Dedifferentiated amniotic fluid mesenchymal stem cell (primary cell): ENCODE results near the gene TBCCD1.
"Not testable (repeated sequence)": the region's sequence is repeated elsewhere in the genome, so short reads cannot be mapped to it uniquely, and the experiment has no call there.

ENCODE experiments used
- DNase-seq: peaks from one replicate; pipeline ENCODE4 v3.0.0-alpha.2; 2016; ENCODE audit errors: extremely low spot score

Gene TBCCD1

DNA sequence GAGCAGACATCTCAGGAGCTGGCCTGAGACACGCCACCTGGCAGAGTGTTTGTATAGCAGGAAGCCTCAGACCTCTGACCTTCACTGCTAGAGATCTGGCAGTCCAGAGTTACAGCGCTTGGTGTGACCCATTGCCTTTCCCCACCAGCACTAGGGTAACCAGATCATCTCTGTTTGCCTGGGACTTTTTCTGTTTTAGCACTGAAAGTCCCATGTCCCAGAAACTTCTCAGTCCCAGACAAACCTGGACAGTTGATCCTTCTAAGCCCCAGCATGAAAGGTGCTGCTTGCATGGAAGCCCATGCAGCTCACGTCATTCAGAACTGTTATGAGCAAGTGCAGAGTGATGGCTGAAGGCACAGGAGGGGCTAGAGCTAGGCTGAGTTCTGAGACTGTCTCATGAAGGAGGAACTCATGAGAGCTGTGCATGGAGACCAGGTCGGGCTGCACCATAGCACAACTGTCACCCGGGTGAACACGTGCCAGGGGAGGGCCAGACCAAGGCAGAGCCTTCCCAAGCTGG is 27.5 kb upstream of the TBCCD1 start:
- DNase-seq = no peak

DNA sequence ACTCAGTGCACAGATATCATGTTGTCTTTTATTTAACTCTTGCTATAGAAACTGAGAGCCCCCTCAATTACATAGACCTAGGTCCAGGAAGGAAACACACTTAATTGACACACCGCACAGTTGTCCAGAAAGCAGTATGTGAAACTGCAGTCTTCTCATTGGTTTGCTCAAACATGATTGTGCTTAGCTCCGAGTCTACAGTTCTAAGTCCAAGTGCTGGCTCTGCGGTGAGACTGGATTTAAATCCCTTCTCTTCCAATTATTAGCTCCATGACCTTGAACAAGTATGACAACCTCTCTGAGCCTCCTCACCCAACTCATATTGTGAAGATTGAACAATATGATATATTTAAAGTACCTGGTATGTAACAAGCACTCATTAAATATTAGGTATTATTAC is 26.7 kb upstream of the TBCCD1 start:
- DNase-seq = no peak

- no peak for DNase-seq
Measured at GRCh38 chr3:186592682-186593081, 25.5 kb upstream of the TBCCD1 start.

DNA sequence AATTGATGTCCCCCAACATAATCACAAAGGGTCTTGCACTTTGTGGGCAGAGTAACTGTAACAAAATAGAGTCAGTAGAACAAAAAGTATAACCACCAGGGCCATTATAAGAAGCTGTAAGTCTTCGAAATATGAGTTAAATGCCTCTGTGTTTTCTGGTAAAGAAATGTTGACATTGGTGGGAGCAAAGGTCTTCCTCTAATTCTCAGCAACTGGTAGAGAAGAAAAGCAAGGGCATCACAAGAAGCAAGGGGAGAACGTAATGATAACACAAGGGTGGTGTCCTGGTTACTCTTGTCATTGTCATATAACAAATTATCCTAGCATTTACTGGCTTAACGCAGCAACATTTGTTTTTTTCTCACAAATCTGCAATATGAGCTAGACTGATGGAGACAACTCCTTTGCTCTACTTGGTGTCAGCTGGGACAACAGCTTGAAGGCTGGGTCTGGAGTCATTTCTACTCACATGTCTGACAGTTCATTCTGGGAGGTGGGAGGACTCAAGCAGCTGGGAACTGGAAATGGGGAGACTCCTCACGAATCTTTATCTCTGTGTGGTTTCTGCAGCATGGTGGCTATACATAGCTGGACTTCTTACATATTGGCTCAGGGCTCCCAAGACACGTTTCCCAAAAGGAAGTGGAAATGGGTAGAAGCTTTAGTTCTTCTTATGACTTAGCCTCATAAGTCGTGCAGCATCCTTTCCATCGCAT is 23.6 kb upstream of the TBCCD1 start:
- no peak for DNase-seq

DNA sequence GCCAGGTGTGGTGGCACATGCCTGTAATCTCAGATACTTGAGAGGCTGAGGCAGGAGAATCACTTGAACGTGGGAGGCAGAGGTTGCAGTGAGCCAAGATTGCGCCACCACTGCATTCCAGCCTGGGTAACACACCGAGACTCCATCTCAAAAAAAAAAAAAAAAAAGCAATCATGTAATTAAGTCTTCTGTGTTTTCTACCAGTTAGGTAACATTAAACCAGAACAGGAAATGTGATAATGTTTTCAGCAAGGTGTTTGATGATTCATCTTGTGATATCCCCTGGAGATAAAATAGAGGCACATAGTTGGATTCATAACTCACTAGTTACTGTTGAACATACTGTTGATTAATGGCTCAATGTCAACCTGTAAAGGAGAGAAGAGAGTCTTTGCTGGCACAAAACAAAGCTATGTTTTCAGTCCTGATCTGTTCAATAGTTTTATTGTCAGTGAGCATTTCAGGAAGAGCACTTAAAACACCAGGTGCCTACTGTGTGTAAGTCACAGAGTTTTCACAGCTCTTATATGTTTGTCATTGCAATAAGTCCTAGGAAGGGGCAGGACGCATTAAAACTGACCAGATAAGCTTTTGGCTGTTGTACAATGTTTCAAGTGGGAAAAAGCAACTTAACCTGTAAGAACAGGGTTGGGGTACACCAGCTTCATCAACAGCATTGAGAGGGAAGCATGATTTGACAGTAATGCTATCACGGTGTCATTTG is 22.9 kb upstream of the TBCCD1 start:
- DNase-seq = no peak

DNA sequence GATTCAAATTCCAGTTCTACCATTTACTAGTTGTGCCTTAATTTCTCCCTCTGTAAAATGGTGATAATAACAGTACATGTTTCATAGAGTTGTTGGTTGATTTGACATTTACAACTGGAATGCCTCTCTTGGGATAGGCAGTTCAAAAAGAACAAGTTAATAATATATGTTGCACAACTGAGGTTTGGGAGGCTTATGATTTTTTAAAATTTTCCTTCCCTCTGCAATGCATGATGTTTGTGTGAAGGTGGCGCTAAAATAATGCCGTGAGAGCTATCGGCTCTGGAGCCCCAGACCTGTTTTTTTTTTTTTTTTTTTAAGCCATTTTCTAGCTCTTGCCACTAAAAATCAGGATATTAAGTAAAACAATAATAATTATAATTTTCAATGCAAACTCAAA is 22.0 kb upstream of the TBCCD1 start:
- DNase-seq = no peak

DNA sequence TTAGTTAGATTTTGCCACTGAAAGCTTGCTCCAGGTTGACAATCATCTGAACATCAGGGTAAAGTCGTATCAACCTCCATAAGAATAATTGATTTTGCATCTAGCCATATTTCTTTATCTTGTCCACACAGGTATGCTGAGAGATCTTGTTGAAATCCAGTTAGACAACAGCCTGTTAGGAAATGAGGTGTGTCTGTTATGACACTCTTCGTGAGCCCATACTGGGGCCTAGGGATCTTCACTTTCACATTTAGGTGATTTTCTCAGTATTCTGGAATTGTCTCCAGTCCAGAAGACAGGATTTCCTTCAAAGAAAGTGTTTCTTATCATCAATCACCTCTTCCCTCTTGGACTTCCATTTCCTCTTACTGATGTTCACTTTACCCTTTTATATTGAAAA is 21.5 kb upstream of the TBCCD1 start:
- no peak for DNase-seq

GRCh38 chr3:186587183-186587582 is 20.0 kb upstream of the TBCCD1 start:
- DNase-seq = no peak

- not testable (repeated sequence) for DNase-seq
Measured at GRCh38 chr3:186586245-186586644, 19.1 kb upstream of the TBCCD1 start.

DNA sequence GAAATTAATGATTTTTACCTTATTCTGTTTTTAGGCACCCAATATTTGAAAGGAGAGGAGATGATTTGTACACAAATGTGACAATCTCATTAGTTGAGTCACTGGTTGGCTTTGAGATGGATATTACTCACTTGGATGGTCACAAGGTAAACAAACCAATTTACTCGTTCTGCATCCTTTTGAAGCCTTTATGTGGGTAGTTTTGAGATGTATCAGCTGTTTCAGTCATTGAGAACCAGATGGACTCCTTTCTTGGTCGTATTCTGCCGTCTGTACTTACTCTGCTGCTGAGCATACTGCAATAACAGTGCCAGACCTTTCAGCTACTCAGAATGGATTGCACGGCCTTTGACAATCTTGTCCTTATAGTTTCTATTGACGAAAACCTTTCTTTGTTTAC is 16.7 kb upstream of the TBCCD1 start:
- no peak for DNase-seq

DNA sequence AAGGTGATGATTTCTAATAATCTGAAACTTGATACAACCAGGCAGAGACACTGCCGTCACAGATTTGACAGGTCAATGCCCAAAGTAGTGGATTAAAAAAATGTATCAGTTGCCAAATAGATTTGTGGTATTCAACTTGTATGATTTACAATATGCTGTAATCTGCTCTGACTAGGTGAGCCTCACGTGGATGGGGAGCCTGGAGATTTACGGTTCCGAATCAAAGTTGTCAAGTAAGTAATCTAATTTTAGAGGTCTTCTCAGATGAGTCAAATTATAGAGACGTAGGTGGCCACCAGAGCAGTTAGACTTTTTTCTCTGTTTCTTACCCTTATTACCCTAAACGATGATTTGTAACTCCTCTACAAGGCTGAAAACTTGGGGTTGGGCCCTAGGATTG is 15.4 kb upstream of the TBCCD1 start:
- no peak for DNase-seq

GRCh38 chr3:186580785-186581184 is 13.6 kb upstream of the TBCCD1 start:
- DNase-seq = no peak

DNA sequence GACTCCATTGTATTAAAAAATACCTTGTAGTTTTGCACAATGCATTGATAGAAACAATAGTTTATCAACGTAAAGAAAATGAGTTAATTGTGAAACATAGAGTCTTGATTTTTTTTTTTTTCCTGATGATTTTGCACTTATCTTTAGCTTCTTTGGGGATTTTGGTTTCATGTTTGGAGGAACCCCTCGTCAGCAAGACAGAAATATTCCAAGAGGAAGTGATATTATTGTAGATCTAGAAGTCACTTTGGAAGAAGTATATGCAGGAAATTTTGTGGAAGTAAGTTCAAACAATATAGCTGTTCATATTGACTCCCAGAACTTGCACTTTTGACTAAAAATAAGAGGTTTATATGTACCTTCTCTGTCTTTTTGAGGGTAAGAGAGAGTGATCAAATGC is 10.4 kb upstream of the TBCCD1 start:
- DNase-seq = no peak

- no peak for DNase-seq
Measured at GRCh38 chr3:186571644-186572013, 4.5 kb upstream of the TBCCD1 start.

DNA sequence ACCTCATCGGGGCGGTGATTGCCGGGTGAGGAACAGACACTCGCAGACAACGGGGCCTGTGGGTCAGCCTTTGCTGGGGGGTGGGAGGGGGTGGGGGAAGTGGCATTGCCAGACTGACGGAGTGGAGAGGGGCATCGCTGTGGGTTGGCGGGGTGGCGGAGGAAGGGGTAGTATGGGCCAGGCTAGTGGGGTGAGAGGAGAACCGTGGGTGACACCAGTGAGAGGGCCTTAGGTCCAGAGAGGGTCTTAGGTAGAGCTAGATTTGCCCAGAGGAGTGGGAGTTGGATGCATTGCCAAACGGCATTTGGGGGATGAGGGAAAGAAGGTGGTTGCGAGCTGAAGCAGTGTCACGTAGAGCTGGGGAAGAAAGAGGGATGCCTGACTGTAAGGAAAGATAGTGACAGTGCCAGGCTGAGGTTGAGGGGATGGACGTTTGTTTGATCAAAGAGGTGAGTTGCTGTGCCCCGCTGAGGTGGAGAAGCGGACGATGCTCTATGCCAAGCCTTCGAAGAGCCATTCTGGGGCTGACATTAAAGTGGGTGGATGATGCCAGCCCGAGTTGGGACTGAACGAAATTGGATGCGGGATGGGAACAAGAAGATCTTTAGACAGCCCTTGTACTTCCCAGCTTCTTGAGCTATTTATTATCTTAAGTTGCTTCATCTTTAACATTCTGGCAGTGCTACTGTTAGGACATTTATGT is 4.0 kb upstream of the TBCCD1 start:
- no peak for DNase-seq

DNA sequence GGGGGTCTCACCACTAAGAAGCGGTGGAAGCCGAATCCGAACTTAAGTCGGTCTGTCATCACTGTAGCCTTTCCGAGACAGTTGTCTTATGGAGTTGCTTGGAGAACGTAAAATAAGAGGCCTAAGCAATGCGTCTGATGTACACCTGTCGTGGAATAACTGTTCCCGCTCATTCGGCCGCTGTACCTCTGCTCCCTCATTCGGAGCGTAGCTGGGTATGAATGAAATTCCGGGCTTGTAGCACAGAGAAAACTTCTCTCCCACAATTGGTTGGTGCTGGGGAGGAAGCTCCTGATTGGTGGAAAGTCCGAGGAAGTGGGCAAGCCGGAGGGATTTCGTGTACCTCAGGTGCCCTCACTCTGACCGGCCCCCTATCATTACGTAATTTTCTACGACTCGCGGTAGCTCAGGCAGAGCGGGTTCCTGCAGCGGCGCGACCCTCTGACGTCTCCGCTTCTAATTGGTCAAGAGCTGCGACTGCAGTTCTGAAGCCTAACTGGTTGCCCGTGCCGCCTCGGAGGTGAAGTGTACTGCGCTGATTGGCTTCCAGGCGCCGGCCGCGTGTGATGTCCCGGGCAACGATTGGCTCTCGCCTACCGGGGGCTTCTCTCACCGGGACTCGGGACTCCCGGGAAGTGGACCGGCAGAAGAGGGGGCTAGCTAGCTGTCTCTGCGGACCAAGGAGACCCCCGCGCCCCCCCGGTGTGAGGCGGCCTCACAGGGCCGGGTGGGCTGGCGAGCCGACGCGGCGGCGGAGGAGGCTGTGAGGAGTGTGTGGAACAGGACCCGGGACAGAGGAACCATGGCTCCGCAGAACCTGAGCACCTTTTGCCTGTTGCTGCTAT is 3.2 kb upstream of the TBCCD1 start, which contains the start of gene DNAJB11:
Gene DNAJB11, plus strand, starts transcription at position 625 of the 845 bp plus-strand sequence. Its CDS starts 178 bp downstream, at position 803.
- DNase-seq = peak; percentile 100

- DNase-seq = no peak
Measured at GRCh38 chr3:186569779-186570095, 2.6 kb upstream of the TBCCD1 start.

GRCh38 chr3:186569361-186569760 is 2.2 kb upstream of the TBCCD1 start:
- DNase-seq = not testable (repeated sequence)

GRCh38 chr3:186566772-186567071 is 417 bp downstream of the TBCCD1 start:
- no peak for DNase-seq

DNA sequence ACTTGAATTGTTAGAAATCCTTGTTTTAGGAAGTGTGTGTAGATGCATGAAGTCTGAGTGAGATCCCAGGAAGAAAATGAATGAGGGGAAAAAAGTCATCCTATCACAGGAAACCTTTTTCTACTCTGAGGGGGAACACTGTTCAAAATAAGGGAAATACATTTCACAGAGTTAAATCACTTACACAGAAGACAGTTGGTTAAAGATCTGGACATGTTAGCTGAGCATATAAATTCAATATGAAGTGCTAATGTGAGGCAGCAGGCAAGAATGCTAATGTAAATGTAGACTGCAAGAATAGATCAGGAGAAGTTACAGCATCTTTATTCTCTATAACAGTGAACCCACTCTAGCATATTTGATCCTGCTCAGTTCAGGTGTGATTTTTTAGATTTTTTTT is 2.6 kb downstream of the TBCCD1 start:
- no peak for DNase-seq

GRCh38 chr3:186552408-186553031 is 14.6 kb downstream of the TBCCD1 start:
- no peak for DNase-seq

GRCh38 chr3:186551387-186551786 is 15.8 kb downstream of the TBCCD1 start:
- no peak for DNase-seq
